ENCODE measurements around the gene HHAT. TPM values are rescaled to one million over a fixed set of nuclear protein-coding genes. Genes with fewer than 3 reads are reported as not detected.
A peak's percentile ranks its signal among the peaks of the same experiment; 100 is the strongest.

Gene HHAT
- polyA plus RNA-seq, 2 of the 4 experiments (the other 2 are of a cell fraction), result 3.8 to 4.5 TPM

DNA sequence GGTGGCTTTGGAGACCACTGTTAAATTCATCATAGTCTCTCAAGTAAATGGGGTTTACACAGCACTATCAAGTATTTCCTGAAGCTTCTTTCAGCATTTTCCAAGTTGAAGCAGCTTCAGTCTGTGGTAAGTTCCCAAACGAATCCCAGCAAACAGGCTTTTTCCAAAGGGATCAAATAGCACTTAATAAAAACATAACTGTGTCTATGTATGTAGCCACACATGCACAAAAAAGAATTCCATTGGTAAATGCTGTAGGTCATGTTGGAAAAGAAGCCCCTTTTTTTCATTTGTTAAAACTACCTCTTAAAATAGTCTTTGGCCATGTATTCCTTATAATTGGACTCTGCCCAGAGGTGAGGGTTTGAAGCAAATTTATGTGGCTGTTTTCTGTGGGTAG is 69.8 kb downstream of the HHAT start:
- Histone ChIP-seq H3K4me1 (peaks cover 3% of the 10 kb centered on the region; the same call in 1 of the 3 replicates), H3K4me2 (no peak overlapping the region), H3K27ac (no peak overlapping the region), H3K4me3 (no peak overlapping the region), H3K9me3 (no peaks in the 10 kb centered on the region)
- ChIA-PET POLR2A (interaction anchor here (2.1 kb wide), 1 partner anchor 24 kb away, joined by 21 read pairs; no protein-coding TSS in a partner anchor), CTCF (interaction anchor here (2.4 to 16.0 kb wide), 3 partner anchors 8 to 37 kb away, joined by 10 to 274 read pairs (median 25); no protein-coding TSS in a partner anchor)
- WGBS (ENCODE audit: missing lambda C conversion rate), result 30% methylated on average over 1 of the region's 1 CpG
- FAIRE-seq, result no peak
- TF ChIP-seq RNF2 (IDR thresholded peaks at IDR 0.05; ENCODE audit: borderline replicate concordance, low read depth) (no peak), CEBPB (IDR thresholded peaks at IDR 0.05) (no peak), HOXA7 (CRISPR knock-in tag; IDR thresholded peaks at IDR 0.05) (no peak), FOXS1 (CRISPR knock-in tag; IDR thresholded peaks at IDR 0.05) (no peak), HEYL (CRISPR knock-in tag; IDR thresholded peaks at IDR 0.05) (no peak), POLR2A (IDR thresholded peaks at IDR 0.05; ENCODE audit: low read length) (no peak), ZSCAN20 (CRISPR knock-in tag; IDR thresholded peaks at IDR 0.05) (no peak), GATA3 (IDR thresholded peaks at IDR 0.05; ENCODE audit: borderline replicate concordance) (no peak), BHLHE40 (IDR thresholded peaks at IDR 0.05; ENCODE audit: low read depth, low read length) (no peak), RFX5 (IDR thresholded peaks at IDR 0.05) (no peak), NR3C1 (IDR thresholded peaks at IDR 0.05) (no peak), NFE2L2 (conservative IDR thresholded peaks at IDR 0.05; ENCODE audit: low read length) (no peak), SREBF2 (IDR thresholded peaks at IDR 0.05) (no peak), CBX8 (IDR thresholded peaks at IDR 0.05) (no peak), ZNF302 (CRISPR knock-in tag; IDR thresholded peaks at IDR 0.05) (no peak), MYC (IDR thresholded peaks at IDR 0.05; ENCODE audit: borderline replicate concordance, low read length) (no peak), EHF (CRISPR knock-in tag; IDR thresholded peaks at IDR 0.05) (no peak), FOSB (CRISPR knock-in tag; IDR thresholded peaks at IDR 0.05) (no peak)
- ATAC-seq, result no peak
- no peak for DNase-seq (ENCODE audit: low read depth in 1 of 2, low spot score in 1 of 2)

DNA sequence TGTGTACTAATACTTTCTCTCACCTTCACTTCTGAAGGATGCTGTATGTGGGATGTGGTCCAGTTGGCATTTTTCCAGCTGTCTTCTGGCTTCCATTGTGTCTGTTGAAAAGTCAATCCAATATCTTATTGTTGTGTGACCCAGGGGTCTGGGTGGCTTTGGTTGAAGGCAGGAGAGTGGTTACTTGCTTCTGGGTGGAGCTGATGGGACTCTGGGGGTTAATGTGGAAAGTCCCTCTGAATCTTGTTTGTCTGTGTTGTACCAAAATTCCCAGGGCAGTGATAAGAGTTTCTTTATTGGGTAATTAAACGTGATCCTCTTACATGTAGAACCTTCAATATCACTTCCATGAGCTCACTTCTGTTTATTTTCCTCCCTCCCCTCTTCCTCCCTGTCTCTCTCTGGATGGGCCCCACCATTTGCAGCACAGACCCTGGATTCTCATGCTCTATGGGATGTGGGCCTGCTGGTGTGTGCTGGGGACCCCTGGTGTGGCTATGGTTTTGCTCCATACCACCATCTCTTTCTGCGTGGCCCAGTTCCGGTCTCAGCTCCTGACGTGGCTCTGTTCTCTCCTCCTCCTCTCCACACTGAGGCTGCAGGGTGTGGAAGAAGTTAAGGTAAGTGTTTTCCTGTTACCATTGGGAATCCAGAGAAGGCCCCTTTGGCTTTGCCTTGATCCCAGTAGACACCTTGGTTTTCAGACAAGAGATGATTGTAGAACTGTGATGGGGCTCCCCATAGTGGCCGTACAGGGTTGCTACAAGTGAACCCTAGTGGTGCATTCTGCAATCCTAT is 71.5 kb downstream of the HHAT start:
- CTCF ChIA-PET, result interaction anchor here (0.7 to 16.0 kb wide), 16 partner anchors 9 to 737 kb away, joined by 3 to 274 read pairs (median 4); partner anchors contain the start of gene KCNH1
- TF ChIP-seq CBX8 (IDR thresholded peaks at IDR 0.05) (no peak), RAD21 (conservative IDR thresholded peaks at IDR 0.05 in 1 of 2, IDR thresholded peaks at IDR 0.05 in 1 of 2) (peak; percentile 85 to 88), SMC3 (IDR thresholded peaks at IDR 0.05) (peak; percentile 86), KDM1A (IDR thresholded peaks at IDR 0.05; ENCODE audit: low read depth) (no peak)
- TF ChIP-seq, protein P1, sequence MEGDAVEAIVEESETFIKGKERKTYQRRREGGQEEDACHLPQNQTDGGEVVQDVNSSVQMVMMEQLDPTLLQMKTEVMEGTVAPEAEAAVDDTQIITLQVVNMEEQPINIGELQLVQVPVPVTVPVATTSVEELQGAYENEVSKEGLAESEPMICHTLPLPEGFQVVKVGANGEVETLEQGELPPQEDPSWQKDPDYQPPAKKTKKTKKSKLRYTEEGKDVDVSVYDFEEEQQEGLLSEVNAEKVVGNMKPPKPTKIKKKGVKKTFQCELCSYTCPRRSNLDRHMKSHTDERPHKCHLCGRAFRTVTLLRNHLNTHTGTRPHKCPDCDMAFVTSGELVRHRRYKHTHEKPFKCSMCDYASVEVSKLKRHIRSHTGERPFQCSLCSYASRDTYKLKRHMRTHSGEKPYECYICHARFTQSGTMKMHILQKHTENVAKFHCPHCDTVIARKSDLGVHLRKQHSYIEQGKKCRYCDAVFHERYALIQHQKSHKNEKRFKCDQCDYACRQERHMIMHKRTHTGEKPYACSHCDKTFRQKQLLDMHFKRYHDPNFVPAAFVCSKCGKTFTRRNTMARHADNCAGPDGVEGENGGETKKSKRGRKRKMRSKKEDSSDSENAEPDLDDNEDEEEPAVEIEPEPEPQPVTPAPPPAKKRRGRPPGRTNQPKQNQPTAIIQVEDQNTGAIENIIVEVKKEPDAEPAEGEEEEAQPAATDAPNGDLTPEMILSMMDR (IDR thresholded peaks at IDR 0.05), result peak; percentile 87

DNA sequence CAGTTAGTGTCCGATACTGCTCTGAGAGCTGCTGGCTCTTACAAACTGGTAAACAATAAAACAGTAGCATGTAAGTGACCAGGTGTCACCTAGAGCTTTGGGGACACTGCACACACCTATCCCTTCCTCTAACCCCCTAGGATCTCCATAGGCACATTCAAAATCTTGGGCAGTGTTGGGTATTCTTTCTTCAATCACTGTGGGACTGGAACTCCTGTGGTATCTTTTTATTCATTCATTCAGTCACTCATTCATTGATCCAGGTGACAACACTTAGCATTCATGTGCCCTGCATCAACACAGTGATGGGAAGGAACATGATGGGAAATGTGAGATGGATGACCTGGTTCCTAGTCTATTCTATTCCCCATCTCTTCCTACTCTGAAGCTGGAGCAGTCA is 73.9 kb downstream of the HHAT start:
- ChIA-PET POLR2A (interaction anchor here (1.3 kb wide), 1 partner anchor 28 kb away, joined by 9 read pairs; no protein-coding TSS in a partner anchor), CTCF (interaction anchor here (0.5 to 20.0 kb wide), 16 partner anchors 9 to 994 kb away, joined by 3 to 388 read pairs (median 5); partner anchors contain the start of gene KCNH1)
- ATAC-seq (no peak), DNase-seq (ENCODE audit: low read depth in 1 of 2, low spot score in 1 of 2) (no peak), FAIRE-seq (no peak)
- Histone ChIP-seq H3K4me2 (no peak overlapping the region), H3K27ac (no peak overlapping the region), H3K9me3 (no peaks in the 10 kb centered on the region), H3K4me1 (peaks cover 4% of the 10 kb centered on the region), H3K4me3 (no peak overlapping the region)
- 89% methylated on average over 1 of the region's 1 CpG for WGBS (ENCODE audit: missing lambda C conversion rate)
- TF ChIP-seq TFCP2L1 (CRISPR knock-in tag; IDR thresholded peaks at IDR 0.05) (no peak), FOXS1 (CRISPR knock-in tag; IDR thresholded peaks at IDR 0.05) (no peak), ZC3H11A (IDR thresholded peaks at IDR 0.05) (no peak), RCOR1 (IDR thresholded peaks at IDR 0.05; ENCODE audit: low read depth, low read length) (no peak), SMC3 (IDR thresholded peaks at IDR 0.05) (no peak), CBX2 (IDR thresholded peaks at IDR 0.05; ENCODE audit: borderline replicate concordance, low read depth) (no peak), TP53 (CRISPR knock-in tag; IDR thresholded peaks at IDR 0.05) (no peak), ZFP36 (IDR thresholded peaks at IDR 0.05; ENCODE audit: borderline replicate concordance, partially characterized antibody) (no peak), CHD2 (IDR thresholded peaks at IDR 0.05; ENCODE audit: low read length, partially characterized antibody) (no peak), RNF2 (IDR thresholded peaks at IDR 0.05; ENCODE audit: borderline replicate concordance, low read depth) (no peak), CEBPB (IDR thresholded peaks at IDR 0.05) (no peak), KDM5A (IDR thresholded peaks at IDR 0.05) (no peak), HOXB5 (CRISPR knock-in tag; IDR thresholded peaks at IDR 0.05) (no peak), ESRRA (IDR thresholded peaks at IDR 0.05; ENCODE audit: borderline replicate concordance, low read length) (no peak), ZSCAN20 (CRISPR knock-in tag; IDR thresholded peaks at IDR 0.05) (no peak)
- TF ChIP-seq, protein P2, sequence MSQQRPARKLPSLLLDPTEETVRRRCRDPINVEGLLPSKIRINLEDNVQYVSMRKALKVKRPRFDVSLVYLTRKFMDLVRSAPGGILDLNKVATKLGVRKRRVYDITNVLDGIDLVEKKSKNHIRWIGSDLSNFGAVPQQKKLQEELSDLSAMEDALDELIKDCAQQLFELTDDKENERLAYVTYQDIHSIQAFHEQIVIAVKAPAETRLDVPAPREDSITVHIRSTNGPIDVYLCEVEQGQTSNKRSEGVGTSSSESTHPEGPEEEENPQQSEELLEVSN (IDR thresholded peaks at IDR 0.05; ENCODE audit: borderline replicate concordance, low read depth), result no peak

More for the DNA sequence above, 71.5 kb downstream of the HHAT start:
- Histone ChIP-seq H3K4me2 (no peak overlapping the region), H3K27ac (no peak overlapping the region), H3K4me1 (no peaks in the 10 kb centered on the region; the same call in 2 of the 3 replicates), H3K9me3 (no peaks in the 10 kb centered on the region), H3K4me3 (no peak overlapping the region)
- POLR2A ChIA-PET, result interaction anchor here (2.1 kb wide), 1 partner anchor 26 kb away, joined by 21 read pairs; no protein-coding TSS in a partner anchor
- DNase-seq (ENCODE audit: low read depth in 1 of 2, low spot score in 1 of 2) (peak; percentile 71 to 88), FAIRE-seq (no peak), ATAC-seq (peak; percentile 98 to 100)
- WGBS (ENCODE audit: missing lambda C conversion rate), result 64% methylated on average over 5 of the region's 5 CpGs
